ENCODE results near the gene KCNE5.

GRCh38 chrX:109622270-109622669 is 2.7 kb downstream of the KCNE5 start:
- TF ChIP-seq, protein P1, sequence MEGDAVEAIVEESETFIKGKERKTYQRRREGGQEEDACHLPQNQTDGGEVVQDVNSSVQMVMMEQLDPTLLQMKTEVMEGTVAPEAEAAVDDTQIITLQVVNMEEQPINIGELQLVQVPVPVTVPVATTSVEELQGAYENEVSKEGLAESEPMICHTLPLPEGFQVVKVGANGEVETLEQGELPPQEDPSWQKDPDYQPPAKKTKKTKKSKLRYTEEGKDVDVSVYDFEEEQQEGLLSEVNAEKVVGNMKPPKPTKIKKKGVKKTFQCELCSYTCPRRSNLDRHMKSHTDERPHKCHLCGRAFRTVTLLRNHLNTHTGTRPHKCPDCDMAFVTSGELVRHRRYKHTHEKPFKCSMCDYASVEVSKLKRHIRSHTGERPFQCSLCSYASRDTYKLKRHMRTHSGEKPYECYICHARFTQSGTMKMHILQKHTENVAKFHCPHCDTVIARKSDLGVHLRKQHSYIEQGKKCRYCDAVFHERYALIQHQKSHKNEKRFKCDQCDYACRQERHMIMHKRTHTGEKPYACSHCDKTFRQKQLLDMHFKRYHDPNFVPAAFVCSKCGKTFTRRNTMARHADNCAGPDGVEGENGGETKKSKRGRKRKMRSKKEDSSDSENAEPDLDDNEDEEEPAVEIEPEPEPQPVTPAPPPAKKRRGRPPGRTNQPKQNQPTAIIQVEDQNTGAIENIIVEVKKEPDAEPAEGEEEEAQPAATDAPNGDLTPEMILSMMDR (IDR thresholded peaks at IDR 0.05), result no peak
- no peak for TF ChIP-seq ZFX (IDR thresholded peaks at IDR 0.05; ENCODE audit: borderline replicate concordance)

Measured in 22Rv1 (cell line).